SK-N-SH treated with all-trans-retinoic acid at 6 μM for 48 hours (cell line): ENCODE data around the gene CCDC6.

Experiments
- ARNTL ChIP-seq: fragments of 450-650 bp; formaldehyde crosslinking; IDR thresholded peaks from 2 replicates; pipeline ENCODE4 v1.5.0; 2020; ENCODE audit warnings: low read depth, mild to moderate bottlenecking, moderate library complexity, borderline replicate concordance
- BACH2 ChIP-seq: fragments of 250-450 bp; sonication (Bioruptor Pico); IDR thresholded peaks from 2 replicates; pipeline ENCODE4 v1.9.0; 2021; ENCODE audit warnings: mild to moderate bottlenecking, borderline replicate concordance
- ESRRG ChIP-seq: fragments of 250-450 bp; sonication (Bioruptor Pico); IDR thresholded peaks from 2 replicates; pipeline ENCODE4 v1.6.1; 2021; ENCODE audit warnings: mild to moderate bottlenecking
- GLIS3 ChIP-seq: fragments of 250-450 bp; sonication (Bioruptor Pico); IDR thresholded peaks from 2 replicates; pipeline ENCODE4 v1.5.0; 2020; ENCODE audit warnings: mild to moderate bottlenecking, moderate library complexity
- PPARA ChIP-seq: fragments of 250-450 bp; sonication (Bioruptor Pico); IDR thresholded peaks from 2 replicates; pipeline ENCODE4 v1.5.0; 2020; ENCODE audit warnings: mild to moderate bottlenecking, borderline replicate concordance
- ZC3H10 ChIP-seq: fragments of 250-450 bp; sonication (Bioruptor Pico); IDR thresholded peaks from 2 replicates; pipeline ENCODE4 v1.5.1; 2021; ENCODE audit warnings: mild to moderate bottlenecking, moderate library complexity
- ZFP3 ChIP-seq: fragments of 250-450 bp; sonication (Bioruptor Pico); IDR thresholded peaks from 2 replicates; pipeline ENCODE4 v1.5.0; 2020; ENCODE audit warnings: mild to moderate bottlenecking, moderate library complexity
- ZNF565 ChIP-seq: fragments of 450-650 bp; formaldehyde crosslinking; conservative IDR thresholded peaks from 2 replicates; pipeline ENCODE4 v1.5.0; 2020; ENCODE audit warnings: low read depth, mild to moderate bottlenecking, moderate library complexity
- ZNF70 ChIP-seq: fragments of 450-650 bp; formaldehyde crosslinking; IDR thresholded peaks from 2 replicates; pipeline ENCODE4 v1.5.0; 2020; ENCODE audit warnings: mild to moderate bottlenecking, moderate library complexity
- ZNF8 ChIP-seq: fragments of 450-650 bp; formaldehyde crosslinking; IDR thresholded peaks from 2 replicates; pipeline ENCODE4 v1.5.0; 2020; ENCODE audit warnings: mild to moderate bottlenecking, moderate library complexity
- TF ChIP-seq, protein P1 (sequence below): fragments of 250-450 bp; sonication (Bioruptor Pico); IDR thresholded peaks from 2 replicates; pipeline ENCODE4 v1.8.0; 2020; ENCODE audit warnings: mild to moderate bottlenecking, moderate library complexity, borderline replicate concordance
- TF ChIP-seq, protein P2 (sequence below): fragments of 250-450 bp; sonication (Bioruptor Pico); IDR thresholded peaks from 2 replicates; pipeline ENCODE4 v1.5.0; 2020; ENCODE audit warnings: mild to moderate bottlenecking, moderate library complexity
- TF ChIP-seq, protein P3 (sequence below): fragments of 250-450 bp; sonication (Bioruptor Pico); IDR thresholded peaks from 2 replicates; pipeline ENCODE4 v1.5.1; 2020; ENCODE audit warnings: low read depth, mild to moderate bottlenecking, moderate library complexity

DNA sequence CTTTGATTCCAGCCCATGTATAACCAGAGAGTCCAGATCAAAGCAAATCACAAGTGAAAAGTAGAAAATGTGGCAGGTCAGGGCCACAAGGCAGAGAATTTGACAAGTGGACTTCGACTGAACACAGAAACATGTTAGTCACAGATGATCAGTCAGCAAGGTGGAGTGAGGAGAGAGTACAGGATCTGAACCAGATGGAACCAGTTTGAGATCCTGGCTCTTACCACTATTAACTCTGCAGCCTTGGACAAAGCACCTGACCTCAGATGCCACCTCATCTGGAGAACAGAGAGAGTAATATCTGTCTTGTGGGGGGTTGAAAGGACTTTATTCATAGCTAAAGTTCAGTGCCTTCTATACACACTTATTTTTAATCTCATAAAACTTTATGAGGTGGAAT is 157.5 kb downstream of the CCDC6 start:
- no peak for TF ChIP-seq PPARA (CRISPR knock-in tag)
- TF ChIP-seq, protein P1, sequence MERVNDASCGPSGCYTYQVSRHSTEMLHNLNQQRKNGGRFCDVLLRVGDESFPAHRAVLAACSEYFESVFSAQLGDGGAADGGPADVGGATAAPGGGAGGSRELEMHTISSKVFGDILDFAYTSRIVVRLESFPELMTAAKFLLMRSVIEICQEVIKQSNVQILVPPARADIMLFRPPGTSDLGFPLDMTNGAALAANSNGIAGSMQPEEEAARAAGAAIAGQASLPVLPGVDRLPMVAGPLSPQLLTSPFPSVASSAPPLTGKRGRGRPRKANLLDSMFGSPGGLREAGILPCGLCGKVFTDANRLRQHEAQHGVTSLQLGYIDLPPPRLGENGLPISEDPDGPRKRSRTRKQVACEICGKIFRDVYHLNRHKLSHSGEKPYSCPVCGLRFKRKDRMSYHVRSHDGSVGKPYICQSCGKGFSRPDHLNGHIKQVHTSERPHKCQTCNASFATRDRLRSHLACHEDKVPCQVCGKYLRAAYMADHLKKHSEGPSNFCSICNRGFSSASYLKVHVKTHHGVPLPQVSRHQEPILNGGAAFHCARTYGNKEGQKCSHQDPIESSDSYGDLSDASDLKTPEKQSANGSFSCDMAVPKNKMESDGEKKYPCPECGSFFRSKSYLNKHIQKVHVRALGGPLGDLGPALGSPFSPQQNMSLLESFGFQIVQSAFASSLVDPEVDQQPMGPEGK, result no peak
- TF ChIP-seq ARNTL (CRISPR knock-in tag), result no peak
- no peak for TF ChIP-seq ZNF8
- no peak for TF ChIP-seq GLIS3
- no peak for TF ChIP-seq ESRRG (CRISPR knock-in tag)
- TF ChIP-seq, protein P2, sequence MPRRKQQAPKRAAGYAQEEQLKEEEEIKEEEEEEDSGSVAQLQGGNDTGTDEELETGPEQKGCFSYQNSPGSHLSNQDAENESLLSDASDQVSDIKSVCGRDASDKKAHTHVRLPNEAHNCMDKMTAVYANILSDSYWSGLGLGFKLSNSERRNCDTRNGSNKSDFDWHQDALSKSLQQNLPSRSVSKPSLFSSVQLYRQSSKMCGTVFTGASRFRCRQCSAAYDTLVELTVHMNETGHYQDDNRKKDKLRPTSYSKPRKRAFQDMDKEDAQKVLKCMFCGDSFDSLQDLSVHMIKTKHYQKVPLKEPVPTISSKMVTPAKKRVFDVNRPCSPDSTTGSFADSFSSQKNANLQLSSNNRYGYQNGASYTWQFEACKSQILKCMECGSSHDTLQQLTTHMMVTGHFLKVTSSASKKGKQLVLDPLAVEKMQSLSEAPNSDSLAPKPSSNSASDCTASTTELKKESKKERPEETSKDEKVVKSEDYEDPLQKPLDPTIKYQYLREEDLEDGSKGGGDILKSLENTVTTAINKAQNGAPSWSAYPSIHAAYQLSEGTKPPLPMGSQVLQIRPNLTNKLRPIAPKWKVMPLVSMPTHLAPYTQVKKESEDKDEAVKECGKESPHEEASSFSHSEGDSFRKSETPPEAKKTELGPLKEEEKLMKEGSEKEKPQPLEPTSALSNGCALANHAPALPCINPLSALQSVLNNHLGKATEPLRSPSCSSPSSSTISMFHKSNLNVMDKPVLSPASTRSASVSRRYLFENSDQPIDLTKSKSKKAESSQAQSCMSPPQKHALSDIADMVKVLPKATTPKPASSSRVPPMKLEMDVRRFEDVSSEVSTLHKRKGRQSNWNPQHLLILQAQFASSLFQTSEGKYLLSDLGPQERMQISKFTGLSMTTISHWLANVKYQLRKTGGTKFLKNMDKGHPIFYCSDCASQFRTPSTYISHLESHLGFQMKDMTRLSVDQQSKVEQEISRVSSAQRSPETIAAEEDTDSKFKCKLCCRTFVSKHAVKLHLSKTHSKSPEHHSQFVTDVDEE (CRISPR knock-in tag), result no peak
- no peak for TF ChIP-seq ZC3H10 (CRISPR knock-in tag)
- TF ChIP-seq ZFP3 (CRISPR knock-in tag), result no peak
- no peak for TF ChIP-seq BACH2 (CRISPR knock-in tag)
- no peak for TF ChIP-seq ZNF565 (CRISPR knock-in tag)
- no peak for TF ChIP-seq ZNF70 (CRISPR knock-in tag)
- TF ChIP-seq, protein P3, sequence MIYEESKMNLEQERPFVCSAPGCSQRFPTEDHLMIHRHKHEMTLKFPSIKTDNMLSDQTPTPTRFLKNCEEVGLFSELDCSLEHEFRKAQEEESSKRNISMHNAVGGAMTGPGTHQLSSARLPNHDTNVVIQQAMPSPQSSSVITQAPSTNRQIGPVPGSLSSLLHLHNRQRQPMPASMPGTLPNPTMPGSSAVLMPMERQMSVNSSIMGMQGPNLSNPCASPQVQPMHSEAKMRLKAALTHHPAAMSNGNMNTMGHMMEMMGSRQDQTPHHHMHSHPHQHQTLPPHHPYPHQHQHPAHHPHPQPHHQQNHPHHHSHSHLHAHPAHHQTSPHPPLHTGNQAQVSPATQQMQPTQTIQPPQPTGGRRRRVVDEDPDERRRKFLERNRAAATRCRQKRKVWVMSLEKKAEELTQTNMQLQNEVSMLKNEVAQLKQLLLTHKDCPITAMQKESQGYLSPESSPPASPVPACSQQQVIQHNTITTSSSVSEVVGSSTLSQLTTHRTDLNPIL (CRISPR knock-in tag), result no peak
